ENCODE results near the gene FCAMR. TPM values are rescaled to one million over a fixed set of nuclear protein-coding genes. Genes with fewer than 3 reads are reported as not detected.

Gene FCAMR
- total RNA-seq, 1 experiment from 2014 or later: not detected

DNA sequence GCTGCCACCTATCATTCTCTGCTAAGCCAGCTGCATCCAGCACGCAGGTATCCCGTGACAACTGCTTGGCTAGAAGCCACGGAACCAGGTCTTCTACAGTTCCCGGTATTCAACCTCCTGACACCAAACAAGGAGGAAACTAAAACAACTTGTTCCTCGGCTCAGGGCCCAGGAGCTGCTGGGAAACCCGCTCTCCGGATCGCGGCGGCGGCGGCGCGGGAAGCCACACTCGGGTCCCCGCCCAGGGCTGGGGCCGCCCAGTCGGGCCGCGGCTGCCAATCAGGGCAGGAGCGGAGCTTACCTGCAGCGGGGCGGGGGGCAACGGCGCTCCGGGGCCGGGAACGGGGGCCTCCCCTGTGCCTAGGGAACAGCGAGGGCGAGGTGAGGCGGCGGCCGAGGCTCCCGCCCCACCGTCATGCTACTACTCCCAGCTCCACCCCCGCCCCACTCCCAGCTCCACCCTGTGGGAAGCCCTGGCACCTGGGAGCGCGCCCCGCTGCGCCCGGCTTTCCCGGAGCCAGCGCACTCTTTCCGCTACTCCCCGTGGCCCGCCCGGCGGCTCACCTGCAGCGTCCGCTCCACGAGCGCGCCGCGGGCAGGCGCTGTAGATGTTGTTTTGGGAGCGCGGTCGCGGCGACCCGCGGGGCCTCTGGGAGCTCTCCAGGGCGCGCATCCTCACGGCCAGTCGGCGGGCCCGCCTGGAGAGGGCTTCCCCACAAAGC is 60.9 kb downstream of the FCAMR start:
- DNase-seq (ENCODE audit: low read depth): no peak

- DNase-seq (ENCODE audit: low read depth): no peak
Measured at GRCh38 chr1:206908038-206908437, 62.2 kb downstream of the FCAMR start.

Other genes starting within 250 kb of the FCAMR start
- not detected in 2 replicates for gene IL19, start 199.7 kb downstream of the FCAMR start, total RNA-seq (2014; rRNA removed)
- gene IL10, start 198.0 kb downstream of the FCAMR start, total RNA-seq (2014; rRNA removed): not detected in 2 replicates
- gene IL20, start 104.8 kb downstream of the FCAMR start, total RNA-seq (2014; rRNA removed): not detected in 2 replicates
- 0.17 TPM in 1 of 2 replicates, not detected in the other for gene IL24, start 73.0 kb downstream of the FCAMR start, total RNA-seq (2014; rRNA removed)
- not detected in 2 replicates for gene FCMR, start 48.5 kb downstream of the FCAMR start, total RNA-seq (2014; rRNA removed)
- not detected in 2 replicates for gene PIGR, start 24.0 kb downstream of the FCAMR start, total RNA-seq (2014; rRNA removed)
- under 0.01 TPM in 1 of 2 replicates, not detected in the other for gene C1orf116, start 62.3 kb upstream of the FCAMR start, total RNA-seq (2014; rRNA removed)
- 5.0 and 5.6 TPM in 2 replicates for gene YOD1, start 80.7 kb upstream of the FCAMR start, total RNA-seq (2014; rRNA removed)
- 1.6 and 3.0 TPM in 2 replicates for gene PFKFB2, start 82.8 kb upstream of the FCAMR start, total RNA-seq (2014; rRNA removed)
- gene C4BPB, start 118.4 kb upstream of the FCAMR start, total RNA-seq (2014; rRNA removed): not detected in 2 replicates
- gene C4BPA, start 133.8 kb upstream of the FCAMR start, total RNA-seq (2014; rRNA removed): not detected in 2 replicates

Measured in LHCN-M2 (cell line).